Right atrium auricular region (tissue), 2 donors: Measurements from ENCODE around the gene SCGB1C1. TPM values are rescaled to one million over a fixed set of nuclear protein-coding genes. Genes with fewer than 3 reads are reported as not detected.
A peak's percentile ranks its signal among the peaks of the same experiment; 100 is the strongest.

Source experiments
- DNase-seq: peaks from one replicate; pipeline ENCODE4 v3.0.0-alpha.2; 2019; ENCODE audit warnings: low spot score
- H3K27ac ChIP-seq, 2 donors: fragments of 200-600 bp; sonication (generic); 1 replicate in 1 of 2; 2 replicates in 1 of 2; pipeline ENCODE4 v1.5.1; 2016 to 2019
- H3K27me3 ChIP-seq, 2 donors: fragments of 200-600 bp; sonication (generic); one replicate each; pipeline versions ENCODE4 v1.5.1 to v1.6.0; 2017 to 2019
- H3K36me3 ChIP-seq: fragments of 200-600 bp; sonication (generic); one replicate; pipeline ENCODE4 v1.5.1; 2016
- H3K4me1 ChIP-seq, 2 donors: fragments of 200-600 bp; sonication (generic); one replicate each; pipeline versions ENCODE4 v1.5.1 to v1.6.0; 2017 to 2019
- H3K4me3 ChIP-seq, 2 donors: fragments of 200-600 bp; sonication (generic); 1 replicate in 1 of 2; 2 replicates in 1 of 2; pipeline ENCODE4 v1.5.1; 2017 to 2019; ENCODE audit warnings: mild to moderate bottlenecking in 1 of 2, moderate library complexity in 1 of 2
- H3K9me3 ChIP-seq, 2 donors: fragments of 200-600 bp; sonication (generic); one replicate each; pipeline ENCODE4 v1.5.1; 2019
- CTCF ChIP-seq, 2 donors: fragments of 200-600 bp; sonication (generic); IDR thresholded peaks; one replicate each; pipeline ENCODE4 v1.5.1; 2019; ENCODE audit warnings: antibody characterized with exemption in 2 of 2
- total RNA-seq, 2 donors: library from RNA; depleted of rRNA; stranded (reverse); fragments of >200 nt; gene quantifications; one replicate each; pipeline ENCODE4 v1.1.0, GENCODE V29; 2016

Gene SCGB1C1
- total RNA-seq, 2 donors from 2014 or later: not detected

- Histone ChIP-seq H3K27ac (peak overlapping the region; percentile 59 to 71), H3K4me1 (peaks cover 0 to 10% of the 10 kb centered on the region in 2 donors), H3K9me3 (no peaks in the 10 kb centered on the region), H3K27me3 (no peaks in the 10 kb centered on the region), H3K36me3 (no peaks in the 10 kb centered on the region), H3K4me3 (no peak overlapping the region)
- TF ChIP-seq CTCF (IDR thresholded peaks at IDR 0.05): no peak
- no peak for DNase-seq
Observed at GRCh38 chr11:221539-221938, 28.7 kb downstream of the SCGB1C1 start.

GRCh38 chr11:221998-222789 is 29.3 kb downstream of the SCGB1C1 start:
- peak overlapping the region; percentile 52 to 71 for H3K27ac ChIP-seq
- no peaks in the 10 kb centered on the region for H3K36me3 ChIP-seq
- H3K9me3 ChIP-seq: no peaks in the 10 kb centered on the region
- H3K4me1 ChIP-seq: peaks cover 0 to 10% of the 10 kb centered on the region in 2 donors
- H3K4me3 ChIP-seq: no peak overlapping the region
- no peak for TF ChIP-seq CTCF (IDR thresholded peaks at IDR 0.05)
- H3K27me3 ChIP-seq: no peaks in the 10 kb centered on the region
- no peak for DNase-seq

GRCh38 chr11:223026-223789 is 30.3 kb downstream of the SCGB1C1 start:
- H3K4me1 ChIP-seq: peaks cover 0 to 10% of the 10 kb centered on the region in 2 donors
- H3K36me3 ChIP-seq: no peaks in the 10 kb centered on the region
- peak overlapping the region; percentile 52 to 71 for H3K27ac ChIP-seq
- no peak overlapping the region for H3K4me3 ChIP-seq
- H3K27me3 ChIP-seq: no peaks in the 10 kb centered on the region
- no peak for TF ChIP-seq CTCF (IDR thresholded peaks at IDR 0.05)
- no peaks in the 10 kb centered on the region for H3K9me3 ChIP-seq
- DNase-seq: no peak

- Histone ChIP-seq H3K27ac (peak overlapping the region in 1 of 2 donors; percentile 37), H3K4me1 (peaks cover 0 to 10% of the 10 kb centered on the region in 2 donors)
- TF ChIP-seq CTCF (IDR thresholded peaks at IDR 0.05): no peak
Observed at GRCh38 chr11:223884-224283, 31.0 kb downstream of the SCGB1C1 start.

GRCh38 chr11:224424-224823 is 31.5 kb downstream of the SCGB1C1 start:
- Histone ChIP-seq H3K4me1 (peaks cover 0 to 10% of the 10 kb centered on the region in 2 donors), H3K27me3 (no peaks in the 10 kb centered on the region), H3K27ac (peak overlapping the region in 1 of 2 donors; percentile 37), H3K36me3 (no peaks in the 10 kb centered on the region), H3K4me3 (no peak overlapping the region), H3K9me3 (no peaks in the 10 kb centered on the region)
- TF ChIP-seq CTCF (IDR thresholded peaks at IDR 0.05): no peak
- no peak for DNase-seq

More at GRCh38 chr11:223884-224283, 31.0 kb downstream of the SCGB1C1 start:
- no peaks in the 10 kb centered on the region for H3K36me3 ChIP-seq
- H3K9me3 ChIP-seq: no peaks in the 10 kb centered on the region
- no peak overlapping the region for H3K4me3 ChIP-seq
- H3K27me3 ChIP-seq: no peaks in the 10 kb centered on the region
- no peak for DNase-seq
